ENCODE data around the gene LRMDA.

LRMDA gene

GRCh38 chr10:76178532-76179292 is 747.3 kb downstream of the LRMDA start:
- no peak overlapping the region for H3K27ac ChIP-seq
- H4K20me1 ChIP-seq (ENCODE audit: insufficient read depth): no peaks in the 10 kb centered on the region
- no peak overlapping the region for H3K9ac ChIP-seq
- no peak overlapping the region for H3K4me3 ChIP-seq (IDR thresholded peaks at IDR 0.05; ENCODE audit: insufficient read depth, low read depth, low read length)
- no peaks in the 10 kb centered on the region for H3K27me3 ChIP-seq (ENCODE audit: insufficient read depth, low read depth)
- no peaks in the 10 kb centered on the region for H3K79me2 ChIP-seq (ENCODE audit: insufficient read depth, low read depth)
- TF ChIP-seq CTCF (conservative IDR thresholded peaks at IDR 0.05; ENCODE audit: low read depth, low read length): no peak
- no peak overlapping the region for H3K4me2 ChIP-seq
- no peaks in the 10 kb centered on the region for H3K36me3 ChIP-seq (ENCODE audit: insufficient read depth)
- H3K4me1 ChIP-seq (ENCODE audit: low read depth, poor library complexity, severe bottlenecking): no peaks in the 10 kb centered on the region
- H2AFZ ChIP-seq (ENCODE audit: low read depth): no peak overlapping the region

GRCh38 chr10:76179806-76180205 is 748.4 kb downstream of the LRMDA start:
- Histone ChIP-seq H3K36me3 (ENCODE audit: insufficient read depth) (no peaks in the 10 kb centered on the region), H3K4me3 (IDR thresholded peaks at IDR 0.05; ENCODE audit: insufficient read depth, low read depth, low read length) (no peak overlapping the region), H3K27me3 (ENCODE audit: insufficient read depth, low read depth) (no peaks in the 10 kb centered on the region), H3K4me2 (no peak overlapping the region), H3K4me1 (ENCODE audit: low read depth, poor library complexity, severe bottlenecking) (no peaks in the 10 kb centered on the region), H3K27ac (no peak overlapping the region), H3K79me2 (ENCODE audit: insufficient read depth, low read depth) (no peaks in the 10 kb centered on the region), H3K9ac (no peak overlapping the region), H2AFZ (ENCODE audit: low read depth) (no peak overlapping the region), H4K20me1 (ENCODE audit: insufficient read depth) (no peaks in the 10 kb centered on the region)
- no peak for TF ChIP-seq CTCF (conservative IDR thresholded peaks at IDR 0.05; ENCODE audit: low read depth, low read length)

- no peak overlapping the region for H3K9ac ChIP-seq
- H3K27ac ChIP-seq: no peak overlapping the region
- H4K20me1 ChIP-seq (ENCODE audit: insufficient read depth): no peaks in the 10 kb centered on the region
- H3K4me1 ChIP-seq (ENCODE audit: low read depth, poor library complexity, severe bottlenecking): no peaks in the 10 kb centered on the region
- TF ChIP-seq CTCF (conservative IDR thresholded peaks at IDR 0.05; ENCODE audit: low read depth, low read length): no peak
- no peak overlapping the region for H3K4me2 ChIP-seq
- H3K36me3 ChIP-seq (ENCODE audit: insufficient read depth): no peaks in the 10 kb centered on the region
- H3K27me3 ChIP-seq (ENCODE audit: insufficient read depth, low read depth): no peaks in the 10 kb centered on the region
- no peaks in the 10 kb centered on the region for H3K79me2 ChIP-seq (ENCODE audit: insufficient read depth, low read depth)
- H3K4me3 ChIP-seq (IDR thresholded peaks at IDR 0.05; ENCODE audit: insufficient read depth, low read depth, low read length): no peak overlapping the region
- no peak overlapping the region for H2AFZ ChIP-seq (ENCODE audit: low read depth)
These were observed 753.2 kb downstream of the LRMDA start for GRCh38 chr10:76184647-76185046.

- H3K4me1 ChIP-seq (ENCODE audit: low read depth, poor library complexity, severe bottlenecking): no peaks in the 10 kb centered on the region
- no peaks in the 10 kb centered on the region for H3K36me3 ChIP-seq (ENCODE audit: insufficient read depth)
- no peak overlapping the region for H2AFZ ChIP-seq (ENCODE audit: low read depth)
- TF ChIP-seq CTCF (conservative IDR thresholded peaks at IDR 0.05; ENCODE audit: low read depth, low read length): no peak
- H3K27me3 ChIP-seq (ENCODE audit: insufficient read depth, low read depth): no peaks in the 10 kb centered on the region
- H3K9ac ChIP-seq: no peak overlapping the region
- no peak overlapping the region for H3K4me2 ChIP-seq
- no peak overlapping the region for H3K27ac ChIP-seq
- H3K79me2 ChIP-seq (ENCODE audit: insufficient read depth, low read depth): no peaks in the 10 kb centered on the region
- H3K4me3 ChIP-seq (IDR thresholded peaks at IDR 0.05; ENCODE audit: insufficient read depth, low read depth, low read length): no peak overlapping the region
- no peaks in the 10 kb centered on the region for H4K20me1 ChIP-seq (ENCODE audit: insufficient read depth)
These were observed 754.3 kb downstream of the LRMDA start for GRCh38 chr10:76185471-76186301.
